Uterus (tissue), 4 donors: ENCODE data around the gene TPMT. TPM values are rescaled to one million over a fixed set of nuclear protein-coding genes. Genes with fewer than 3 reads are reported as not detected.
"Not testable (repeated sequence)": the region's sequence is repeated elsewhere in the genome, so short reads cannot be mapped to it uniquely, and the experiment has no call there.

Source experiments
- DNase-seq, 2 donors: peaks; one replicate each; pipeline ENCODE4 v3.0.0-alpha.2; 2019 to 2020
- H3K27ac ChIP-seq, 2 donors: fragments of 200-600 bp; sonication (generic); 1 replicate in 1 of 2; 2 replicates in 1 of 2; pipeline ENCODE4 v1.5.1; 2016 to 2018
- H3K27me3 ChIP-seq, 2 donors: fragments of 200-600 bp; sonication (generic); one replicate each; pipeline ENCODE4 v1.5.1; 2018 to 2019; ENCODE audit warnings: control low read depth in 1 of 2
- H3K36me3 ChIP-seq, 2 donors: fragments of 200-600 bp; sonication (generic); one replicate each; pipeline ENCODE4 v1.5.1; 2019; ENCODE audit warnings: control low read depth in 1 of 2
- H3K4me1 ChIP-seq, 2 donors: fragments of 200-600 bp; sonication (generic); one replicate each; pipeline ENCODE4 v1.5.1; 2018 to 2019; ENCODE audit warnings: control low read depth in 1 of 2
- H3K4me3 ChIP-seq, 2 donors: fragments of 200-600 bp; sonication (generic); 1 replicate in 1 of 2; 2 replicates in 1 of 2; pipeline ENCODE4 v1.5.1; 2018 to 2019; ENCODE audit warnings: mild to moderate bottlenecking in 1 of 2
- H3K9me3 ChIP-seq, 2 donors: fragments of 200-600 bp; sonication (generic); one replicate each; pipeline ENCODE4 v1.5.1; 2019; ENCODE audit warnings: control low read depth in 1 of 2
- POLR2A ChIP-seq, 2 donors: fragments of 450-650 bp; IDR thresholded peaks; one replicate each; pipeline ENCODE4 v1.6.1; 2016; ENCODE audit warnings: antibody characterized with exemption in 2 of 2, mild to moderate bottlenecking in 1 of 2, moderate library complexity in 1 of 2
- intact Hi-C: fragments of 100-400 bp; cut with DNase I; formaldehyde crosslinking; loops from one replicate; pipeline ENCODE4 v1.15.1; 2023; ENCODE audit warnings: low total_unique reads
- total RNA-seq, 4 donors: library from RNA; depleted of rRNA in 3 of 4; stranded (reverse); fragments of >200 nt in 3 of 4; gene quantifications; one replicate each; pipeline versions ENCODE4 v1.1.0 to v1.2.4, GENCODE V29; 2014 to 2023
- TF ChIP-seq, protein P1 (sequence below), 4 experiments: fragments of 200-600 bp in 2 of 4; fragments of 450-650 bp in 2 of 4; sonication (generic) in 2 of 4; IDR thresholded peaks; one replicate each; pipeline ENCODE4 v1.5.1; 2016 to 2019; ENCODE audit warnings: antibody characterized with exemption in 4 of 4, mild to moderate bottlenecking in 2 of 4, moderate library complexity in 1 of 4
- donor health status: DM: yes; HTN: yes; CAD: no.

The TPMT gene
- total RNA-seq, 4 donors from 2014 or later = 5.9 to 11.4 (median 6.6) TPM

DNA sequence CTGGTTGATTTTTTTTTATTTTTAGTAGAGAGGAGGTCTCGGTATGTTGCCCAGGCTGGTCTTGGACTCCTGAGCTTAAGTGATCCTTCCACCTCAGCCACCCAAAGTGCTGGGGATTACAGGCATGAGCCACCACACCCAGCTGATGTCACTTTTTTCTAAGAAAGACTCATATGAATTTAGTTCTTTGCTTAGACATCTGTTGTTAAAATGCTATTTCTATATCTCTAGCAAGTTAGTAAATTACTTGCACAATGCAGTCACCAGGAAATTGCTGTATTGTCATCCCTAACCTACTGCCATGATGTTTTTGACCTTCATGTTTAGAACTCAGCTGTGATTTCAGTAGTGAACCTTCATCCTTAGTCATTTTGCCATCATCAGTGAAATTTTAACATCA is 6.0 kb upstream of the TPMT start:
- no peaks in the 10 kb centered on the region for H3K27me3 ChIP-seq
- H3K9me3 ChIP-seq = no peaks in the 10 kb centered on the region
- no peaks in the 10 kb centered on the region for H3K4me1 ChIP-seq
- H3K36me3 ChIP-seq = no peaks in the 10 kb centered on the region
- no peak overlapping the region for H3K4me3 ChIP-seq
- no peak for TF ChIP-seq POLR2A (IDR thresholded peaks at IDR 0.05)
- TF ChIP-seq, protein P1, sequence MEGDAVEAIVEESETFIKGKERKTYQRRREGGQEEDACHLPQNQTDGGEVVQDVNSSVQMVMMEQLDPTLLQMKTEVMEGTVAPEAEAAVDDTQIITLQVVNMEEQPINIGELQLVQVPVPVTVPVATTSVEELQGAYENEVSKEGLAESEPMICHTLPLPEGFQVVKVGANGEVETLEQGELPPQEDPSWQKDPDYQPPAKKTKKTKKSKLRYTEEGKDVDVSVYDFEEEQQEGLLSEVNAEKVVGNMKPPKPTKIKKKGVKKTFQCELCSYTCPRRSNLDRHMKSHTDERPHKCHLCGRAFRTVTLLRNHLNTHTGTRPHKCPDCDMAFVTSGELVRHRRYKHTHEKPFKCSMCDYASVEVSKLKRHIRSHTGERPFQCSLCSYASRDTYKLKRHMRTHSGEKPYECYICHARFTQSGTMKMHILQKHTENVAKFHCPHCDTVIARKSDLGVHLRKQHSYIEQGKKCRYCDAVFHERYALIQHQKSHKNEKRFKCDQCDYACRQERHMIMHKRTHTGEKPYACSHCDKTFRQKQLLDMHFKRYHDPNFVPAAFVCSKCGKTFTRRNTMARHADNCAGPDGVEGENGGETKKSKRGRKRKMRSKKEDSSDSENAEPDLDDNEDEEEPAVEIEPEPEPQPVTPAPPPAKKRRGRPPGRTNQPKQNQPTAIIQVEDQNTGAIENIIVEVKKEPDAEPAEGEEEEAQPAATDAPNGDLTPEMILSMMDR (IDR thresholded peaks at IDR 0.05) = no peak
- intact Hi-C loops = no loop called here
- no peak for DNase-seq
- H3K27ac ChIP-seq = no peak overlapping the region

DNA sequence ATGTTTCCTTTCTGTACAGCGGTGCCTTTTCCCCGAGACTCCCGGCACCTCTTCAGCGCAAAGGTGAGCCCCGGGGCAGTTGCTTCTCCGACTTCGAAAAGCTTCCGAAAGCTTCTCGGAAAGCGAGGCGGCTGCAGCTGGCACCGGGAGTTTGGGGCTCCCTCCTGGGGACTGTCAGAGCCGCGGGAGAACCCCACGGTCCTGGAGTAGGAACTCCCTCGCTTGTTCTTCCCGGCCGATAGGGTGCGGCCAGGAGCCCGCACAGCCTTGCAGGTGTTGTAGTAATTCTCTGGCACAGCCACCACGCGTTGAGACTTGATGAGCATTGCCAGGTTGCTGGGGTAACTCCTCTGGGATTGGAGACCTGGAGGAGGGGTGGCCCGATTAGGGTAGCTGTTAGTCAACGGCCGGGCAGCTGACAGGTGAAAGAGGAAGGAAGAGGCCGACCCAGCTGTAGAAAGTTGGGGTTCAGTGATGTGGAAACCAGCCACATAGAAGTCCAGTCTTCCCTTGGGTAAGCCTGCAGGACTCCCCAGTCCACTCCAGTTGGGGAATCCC is 1.1 kb upstream of the TPMT start:
- H3K36me3 ChIP-seq = no peaks in the 10 kb centered on the region
- peak overlapping the region; percentile 75 to 82 for H3K27ac ChIP-seq
- H3K4me1 ChIP-seq = no peaks in the 10 kb centered on the region
- TF ChIP-seq, protein P1 (IDR thresholded peaks at IDR 0.05) = no peak
- no peak for TF ChIP-seq POLR2A (IDR thresholded peaks at IDR 0.05)
- intact Hi-C loops = no loop called here
- H3K27me3 ChIP-seq = no peaks in the 10 kb centered on the region
- peak overlapping the region; percentile 88 to 98 for H3K4me3 ChIP-seq
- no peaks in the 10 kb centered on the region for H3K9me3 ChIP-seq
- peak; percentile 38 to 48 for DNase-seq

DNA sequence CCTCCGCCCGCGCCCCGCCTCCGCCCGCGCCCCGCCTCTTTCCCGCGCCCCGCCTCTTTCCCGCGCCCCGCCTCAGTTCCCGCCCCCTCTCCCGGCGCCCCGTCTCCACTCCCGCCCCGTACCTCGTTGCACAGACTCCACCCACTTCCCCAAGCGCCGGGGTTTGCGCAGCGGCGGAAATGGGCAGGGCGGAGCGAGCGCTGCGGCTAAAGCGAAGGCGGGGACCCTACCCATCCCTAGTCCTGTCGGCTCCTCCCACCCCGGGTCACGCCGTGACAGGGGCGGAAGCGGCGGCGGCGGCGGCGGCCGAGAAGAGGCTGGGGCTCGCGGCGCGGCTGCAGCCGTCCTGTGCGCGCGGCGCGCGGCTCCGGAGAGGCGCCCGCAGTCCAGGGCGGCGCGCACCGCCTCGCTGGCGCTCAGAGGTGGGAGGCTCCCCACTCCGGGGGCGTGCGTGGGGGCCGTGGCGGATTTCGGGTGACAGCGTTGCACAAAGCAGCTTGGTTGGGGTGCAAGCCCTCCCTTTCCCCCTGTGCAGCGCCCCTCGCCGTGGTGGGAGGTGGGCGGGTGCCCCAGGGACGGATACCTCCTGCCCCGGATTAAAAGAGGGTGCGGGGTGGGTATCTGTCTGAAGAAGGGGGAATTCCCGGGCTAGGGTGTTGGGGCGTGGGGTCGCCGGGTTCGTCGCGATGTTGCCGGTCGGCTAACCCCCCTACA is 430 bp upstream of the TPMT start, which contains the start of gene KDM1B:
Gene KDM1B, plus strand, starts transcription at position 273 of the 714 bp plus-strand sequence. CDS start 4,474 bp downstream, outside the sequence.
- Histone ChIP-seq H3K4me1 (no peaks in the 10 kb centered on the region), H3K27me3 (no peaks in the 10 kb centered on the region), H3K27ac (peak within 1 kb of the TSS; percentile 86 to 94), H3K9me3 (no peaks in the 10 kb centered on the region), H3K4me3 (peak within 1 kb of the TSS; percentile 88 to 98), H3K36me3 (no peaks in the 10 kb centered on the region)
- intact Hi-C loops = no loop called here
- DNase-seq = peak; percentile 98 to 99
- TF ChIP-seq, protein P1 (IDR thresholded peaks at IDR 0.05) = no peak
- peak; percentile 80 to 85 for TF ChIP-seq POLR2A (IDR thresholded peaks at IDR 0.05)

DNA sequence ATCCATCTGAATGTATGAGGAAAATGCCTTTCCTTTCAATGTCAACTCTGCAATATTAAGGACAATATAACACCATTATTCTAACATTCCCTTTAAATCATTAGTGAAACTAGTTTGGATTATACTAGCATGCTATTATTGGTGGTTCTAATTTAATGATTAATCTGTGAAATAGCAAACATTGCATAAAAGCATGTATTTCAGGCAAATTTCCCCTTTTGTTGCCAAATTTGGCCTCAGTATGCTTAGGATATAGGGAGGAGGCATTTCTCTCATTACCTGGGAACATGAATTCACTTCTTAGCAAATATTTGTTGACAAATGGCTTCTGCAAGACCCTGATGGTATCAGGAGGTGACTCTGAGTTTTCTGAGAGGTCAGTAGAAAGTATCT is 1.6 kb downstream of the TPMT start:
- Histone ChIP-seq H3K27ac (no peak overlapping the region), H3K27me3 (no peaks in the 10 kb centered on the region), H3K4me1 (no peaks in the 10 kb centered on the region), H3K4me3 (no peak overlapping the region), H3K36me3 (no peaks in the 10 kb centered on the region), H3K9me3 (no peaks in the 10 kb centered on the region)
- DNase-seq = no peak
- TF ChIP-seq, protein P1 (IDR thresholded peaks at IDR 0.05) = no peak
- no peak for TF ChIP-seq POLR2A (IDR thresholded peaks at IDR 0.05)
- intact Hi-C loops = no loop called here

DNA sequence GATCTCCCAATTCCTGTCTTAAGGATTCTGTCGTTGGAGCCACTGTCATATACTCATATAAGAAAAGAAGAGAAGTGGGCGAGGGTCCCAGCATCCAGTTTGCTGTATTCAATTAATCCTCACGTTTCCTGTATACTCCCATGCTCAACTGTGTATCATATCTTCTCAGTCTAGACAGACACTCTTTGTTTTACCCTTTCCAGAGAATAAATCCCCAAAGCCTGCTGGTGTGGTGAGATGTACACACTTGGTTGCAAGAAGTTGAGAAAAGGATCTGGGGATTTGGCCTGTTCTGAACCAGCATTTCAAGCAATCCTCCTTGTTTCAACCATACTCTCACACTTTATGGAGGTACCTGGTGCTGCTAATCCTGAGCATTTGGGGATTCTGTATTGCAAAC is 3.1 kb downstream of the TPMT start:
- Histone ChIP-seq H3K27ac (no peak overlapping the region), H3K4me3 (no peak overlapping the region), H3K27me3 (no peaks in the 10 kb centered on the region), H3K36me3 (no peaks in the 10 kb centered on the region), H3K9me3 (no peaks in the 10 kb centered on the region), H3K4me1 (no peaks in the 10 kb centered on the region)
- no peak for TF ChIP-seq POLR2A (IDR thresholded peaks at IDR 0.05)
- TF ChIP-seq, protein P1 (IDR thresholded peaks at IDR 0.05) = no peak
- DNase-seq = no peak
- intact Hi-C loops = no loop called here

DNA sequence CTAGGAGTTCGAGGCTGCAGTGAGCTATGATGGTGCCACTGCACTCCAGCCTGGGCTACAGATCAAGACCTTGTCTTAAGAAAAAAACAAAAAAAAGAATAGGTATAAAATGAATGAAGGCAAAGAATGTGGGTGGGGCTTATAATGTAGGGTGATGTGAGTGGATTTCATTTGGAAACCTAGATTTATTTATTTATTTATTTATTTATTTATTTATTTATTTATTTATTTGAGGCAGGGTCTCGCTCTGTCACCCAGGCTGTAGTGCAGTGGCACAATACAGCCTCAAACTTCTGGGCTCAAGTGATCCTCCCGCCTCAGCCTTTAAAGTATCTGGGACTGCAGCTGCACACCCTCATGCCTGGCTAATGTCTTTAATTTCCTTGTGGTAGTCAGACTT is 3.5 kb downstream of the TPMT start:
- H3K4me1 ChIP-seq, DNase-seq, intact Hi-C loops, H3K4me3 ChIP-seq, H3K9me3 ChIP-seq, H3K36me3 ChIP-seq, H3K27me3 ChIP-seq, H3K27ac ChIP-seq: not testable (repeated sequence)
